HG03175 (cell line): ENCODE data around the gene CTSA.
A peak's percentile ranks its signal among the peaks of the same experiment; 100 is the strongest.
"Not testable (repeated sequence)": the region's sequence is repeated elsewhere in the genome, so short reads cannot be mapped to it uniquely, and the experiment has no call there.

ENCODE experiments used
- ATAC-seq: cut with Tn5 transposase; IDR thresholded peaks from one replicate; pipeline ENCODE4 v1.9.1; 2021; ENCODE audit warnings: mild to moderate bottlenecking, moderate library complexity; ENCODE audit not compliant: unreplicated experiment

CTSA gene

GRCh38 chr20:45863543-45864470 is 27.3 kb upstream of the CTSA start:
- no peak for ATAC-seq

DNA sequence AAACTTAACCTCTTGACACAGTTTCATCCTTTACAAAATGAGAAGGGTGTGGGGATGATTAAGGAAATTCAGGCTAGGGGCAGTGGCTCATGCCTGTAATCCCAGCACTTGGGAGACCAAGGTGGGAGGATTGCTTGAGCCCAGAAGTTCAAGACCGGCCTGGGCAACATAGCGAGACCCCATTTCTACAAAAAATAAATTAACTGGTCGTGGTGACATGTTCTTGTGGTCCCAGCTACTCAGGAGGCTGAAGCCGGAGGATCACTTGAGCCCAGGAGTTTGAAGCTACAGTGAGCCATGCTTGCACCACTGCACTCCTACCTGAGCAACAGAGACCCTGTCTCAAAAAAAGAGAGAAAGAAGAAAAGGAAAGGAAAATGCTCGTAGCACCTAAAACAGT is 24.7 kb upstream of the CTSA start:
- no peak for ATAC-seq

- ATAC-seq: no peak
These were observed 23.9 kb upstream of the CTSA start for GRCh38 chr20:45867136-45867818.

DNA sequence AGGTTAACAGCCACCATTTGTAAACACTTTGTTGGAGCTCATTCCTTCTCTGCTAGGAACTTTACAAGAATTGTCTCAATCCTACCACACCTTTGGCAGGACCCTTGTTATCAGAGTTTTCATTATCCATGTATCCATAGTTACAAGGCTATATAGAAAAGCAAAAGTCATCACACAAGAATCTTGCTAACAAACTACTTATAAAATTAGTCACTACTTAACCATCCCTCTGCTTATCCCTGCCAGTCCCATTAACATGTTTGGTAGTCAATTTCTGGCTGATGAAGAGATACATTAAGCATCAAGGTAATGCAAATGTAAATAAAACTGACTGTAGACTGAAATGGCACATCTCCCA is 23.3 kb upstream of the CTSA start:
- ATAC-seq: no peak

GRCh38 chr20:45872626-45873025 is 18.5 kb upstream of the CTSA start:
- no peak for ATAC-seq

- no peak for ATAC-seq
These were observed 17.6 kb upstream of the CTSA start for GRCh38 chr20:45873409-45874103.

DNA sequence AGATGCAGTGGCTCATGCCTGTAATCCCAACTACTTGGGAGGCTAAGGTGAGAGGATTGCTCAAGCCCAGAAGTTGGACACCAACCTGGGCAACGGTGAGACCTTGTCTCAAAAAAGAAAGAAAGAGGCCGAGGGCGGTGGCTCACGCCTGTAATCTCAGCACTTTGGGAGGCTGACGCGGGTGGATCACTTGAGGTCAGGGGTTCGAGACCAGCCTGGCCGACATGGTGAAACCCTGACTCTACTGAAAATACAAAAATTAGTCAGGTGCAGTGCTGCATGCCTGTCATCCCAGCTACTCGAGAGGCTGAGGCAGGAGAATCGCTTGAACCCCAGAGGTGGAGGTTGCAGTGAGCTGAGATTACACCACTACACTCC is 17.0 kb upstream of the CTSA start:
- not testable (repeated sequence) for ATAC-seq

- no peak for ATAC-seq
These were observed 16.6 kb upstream of the CTSA start for GRCh38 chr20:45874576-45874975.

DNA sequence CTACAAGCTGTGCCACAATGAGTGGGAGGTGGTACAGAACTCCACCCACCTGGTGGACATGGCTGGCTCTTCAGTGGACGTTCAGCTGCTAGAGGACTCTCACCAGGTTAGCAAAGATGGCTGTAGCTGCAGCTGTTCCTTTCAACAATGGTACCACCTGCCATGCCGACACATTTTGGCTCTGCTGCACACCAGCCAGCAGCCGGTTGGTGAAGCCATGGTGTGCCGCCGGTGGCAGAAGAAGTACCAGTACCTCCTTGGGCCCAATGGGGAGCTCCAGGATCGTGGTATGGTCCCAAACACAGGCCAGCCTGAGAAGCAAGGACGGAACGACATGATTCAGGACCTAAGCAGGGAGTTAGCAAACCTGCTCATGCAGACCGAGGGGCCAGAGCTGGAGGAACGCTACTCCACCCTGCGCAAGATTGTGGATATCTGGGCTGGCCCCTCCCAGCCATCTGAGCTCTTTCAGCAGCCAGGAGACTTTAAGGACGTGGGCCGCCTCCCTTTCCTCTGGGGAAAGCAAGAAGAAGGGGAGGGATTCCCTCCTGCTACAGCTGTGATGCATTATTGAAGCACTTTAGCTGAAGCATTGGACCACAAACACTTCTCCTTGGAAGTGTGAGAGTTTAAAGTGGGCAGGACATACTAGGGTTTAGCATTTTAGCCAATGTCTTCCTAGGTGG is 12.9 kb upstream of the CTSA start:
- no peak for ATAC-seq

GRCh38 chr20:45880988-45881788 is 9.9 kb upstream of the CTSA start, which contains the start of gene ZSWIM1:
ZSWIM1 (plus strand) TSS chr20:45881227; CDS start chr20:45882593, 1,366 bp downstream.
- peak; percentile 99 for ATAC-seq

GRCh38 chr20:45882469-45883099 is 8.6 kb upstream of the CTSA start:
- ATAC-seq: no peak

DNA sequence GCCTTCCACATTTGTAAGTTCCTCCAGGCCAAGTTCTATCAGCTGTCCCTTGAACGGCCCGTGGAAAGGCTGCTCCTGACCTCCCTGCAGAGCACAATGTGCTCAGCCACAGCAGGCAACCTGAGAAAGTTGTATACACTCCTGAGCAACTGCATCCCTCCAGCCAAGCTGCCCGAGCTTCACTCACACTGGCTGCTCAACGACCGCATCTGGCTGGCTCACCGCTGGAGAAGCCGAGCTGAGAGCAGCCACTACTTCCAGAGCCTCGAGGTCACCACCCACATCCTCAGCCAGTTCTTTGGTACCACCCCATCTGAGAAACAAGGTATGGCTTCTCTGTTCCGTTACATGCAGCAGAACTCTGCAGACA is 8.1 kb upstream of the CTSA start:
- ATAC-seq: no peak

DNA sequence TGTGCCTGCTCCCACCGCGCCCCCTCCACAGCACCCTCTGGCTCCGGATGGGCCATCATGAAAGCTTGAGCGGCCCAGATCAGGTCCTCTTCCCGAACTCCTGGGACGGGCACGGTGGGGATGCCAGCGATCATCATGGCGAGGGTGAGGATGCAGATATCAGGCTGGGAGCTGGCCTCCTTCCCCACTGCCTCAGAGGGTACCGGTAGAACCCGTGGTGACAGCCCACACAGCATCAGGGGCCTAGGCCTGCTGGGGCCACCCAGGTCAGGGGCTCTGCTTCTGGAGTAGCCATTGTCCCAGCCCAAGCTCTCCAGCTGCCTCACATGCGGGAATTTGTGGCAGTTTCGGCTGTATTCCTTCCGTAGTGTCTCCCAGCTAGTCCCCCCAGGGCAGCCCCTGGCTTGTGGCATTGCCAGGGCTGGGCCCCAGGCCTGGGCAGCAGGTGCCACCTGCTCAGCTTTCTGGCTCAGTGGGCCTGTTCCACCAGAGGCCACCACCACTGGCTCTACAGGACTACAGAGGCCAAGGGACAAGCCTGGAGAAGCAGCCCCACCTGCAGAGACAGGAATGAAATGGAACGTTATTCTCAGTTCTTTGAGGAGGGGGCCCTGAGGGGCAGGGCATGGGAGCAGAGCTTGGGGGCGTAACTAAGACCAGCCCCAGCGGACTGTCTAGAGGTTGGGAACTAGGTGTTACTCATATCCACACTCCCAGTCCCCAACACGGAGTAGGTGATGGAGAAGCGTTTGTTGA is 4.4 kb upstream of the CTSA start:
- no peak for ATAC-seq

DNA sequence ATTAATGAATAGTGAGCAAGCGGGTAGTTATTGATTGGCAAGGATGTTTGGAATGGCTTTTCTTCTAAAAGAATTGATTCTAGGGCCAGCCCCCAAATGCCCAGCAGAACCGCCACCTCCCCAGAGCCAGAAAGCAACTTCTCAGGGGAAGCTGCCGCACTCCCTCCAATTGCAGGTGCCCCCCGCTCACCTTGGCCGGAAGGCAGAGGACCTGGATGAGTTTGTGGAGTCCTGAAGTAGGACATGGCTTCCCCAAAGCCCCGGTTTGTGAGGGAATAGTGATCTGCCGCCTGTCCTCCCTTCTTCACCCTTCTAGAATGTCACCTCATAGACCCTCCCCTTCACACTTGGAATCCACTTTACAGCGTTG is 3.8 kb upstream of the CTSA start, which contains the start of gene SPATA25:
SPATA25 (minus strand) TSS at position 277 of the 370 bp plus-strand sequence; CDS start at position 245, 32 bp downstream.
- ATAC-seq: no peak

- ATAC-seq: no peak
These were observed 2.5 kb upstream of the CTSA start for GRCh38 chr20:45888681-45889080.

- ATAC-seq: peak; percentile 6
These were observed 804 bp upstream of the CTSA start for GRCh38 chr20:45890077-45890984.

- ATAC-seq: no peak
These were observed 1.1 kb downstream of the CTSA start for GRCh38 chr20:45892049-45892825.
